Omental fat pad (tissue), 4 donors: ENCODE data around the gene MCCC1. TPM values are rescaled to one million over a fixed set of nuclear protein-coding genes. Genes with fewer than 3 reads are reported as not detected.

Experiments
- ATAC-seq: fragments of 150-250 bp; one replicate; pipeline ENCODE4 v1.9.1; 2016; ENCODE audit warnings: mild to moderate bottlenecking, moderate library complexity; ENCODE audit not compliant: low FRiP score
- DNase-seq: peaks from one replicate; pipeline ENCODE4 v3.0.0-alpha.2; 2019; ENCODE audit warnings: low spot score
- total RNA-seq, 4 donors: library from RNA; depleted of rRNA; stranded (reverse); fragments of >200 nt; gene quantifications; one replicate each; pipeline ENCODE4 v1.1.0, GENCODE V29; 2016
- TF ChIP-seq, protein P1 (sequence below), 3 donors: fragments of 450-650 bp; IDR thresholded peaks; one replicate each; pipeline ENCODE4 v1.5.1; 2016 to 2017; ENCODE audit warnings: antibody characterized with exemption in 3 of 3, mild to moderate bottlenecking in 3 of 3, moderate library complexity in 2 of 3

MCCC1 gene
- total RNA-seq, 4 donors from 2014 or later = 37.5 to 68.2 (median 49.3) TPM

DNA sequence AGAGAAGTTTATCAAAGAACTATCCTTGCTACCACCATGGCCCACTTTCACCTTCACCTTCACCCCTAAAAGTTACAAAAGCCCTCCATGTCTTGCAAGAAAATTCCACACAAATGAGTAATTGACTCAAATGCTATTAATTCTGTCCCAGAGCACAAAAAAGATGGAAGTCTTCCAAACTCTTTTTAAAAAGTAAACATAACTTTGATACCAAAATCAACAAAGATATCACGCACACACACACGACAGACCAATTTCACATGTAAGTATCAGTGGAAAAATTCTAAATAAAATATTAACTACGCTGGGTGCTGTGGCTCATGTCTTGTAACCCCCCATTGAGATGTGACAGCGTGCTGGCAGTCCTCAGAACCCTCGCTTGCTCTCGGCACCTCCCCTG is 1.1 kb upstream of the MCCC1 start:
- TF ChIP-seq, protein P1, sequence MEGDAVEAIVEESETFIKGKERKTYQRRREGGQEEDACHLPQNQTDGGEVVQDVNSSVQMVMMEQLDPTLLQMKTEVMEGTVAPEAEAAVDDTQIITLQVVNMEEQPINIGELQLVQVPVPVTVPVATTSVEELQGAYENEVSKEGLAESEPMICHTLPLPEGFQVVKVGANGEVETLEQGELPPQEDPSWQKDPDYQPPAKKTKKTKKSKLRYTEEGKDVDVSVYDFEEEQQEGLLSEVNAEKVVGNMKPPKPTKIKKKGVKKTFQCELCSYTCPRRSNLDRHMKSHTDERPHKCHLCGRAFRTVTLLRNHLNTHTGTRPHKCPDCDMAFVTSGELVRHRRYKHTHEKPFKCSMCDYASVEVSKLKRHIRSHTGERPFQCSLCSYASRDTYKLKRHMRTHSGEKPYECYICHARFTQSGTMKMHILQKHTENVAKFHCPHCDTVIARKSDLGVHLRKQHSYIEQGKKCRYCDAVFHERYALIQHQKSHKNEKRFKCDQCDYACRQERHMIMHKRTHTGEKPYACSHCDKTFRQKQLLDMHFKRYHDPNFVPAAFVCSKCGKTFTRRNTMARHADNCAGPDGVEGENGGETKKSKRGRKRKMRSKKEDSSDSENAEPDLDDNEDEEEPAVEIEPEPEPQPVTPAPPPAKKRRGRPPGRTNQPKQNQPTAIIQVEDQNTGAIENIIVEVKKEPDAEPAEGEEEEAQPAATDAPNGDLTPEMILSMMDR (IDR thresholded peaks at IDR 0.05) = no peak
- ATAC-seq (no peak), DNase-seq (no peak)

DNA sequence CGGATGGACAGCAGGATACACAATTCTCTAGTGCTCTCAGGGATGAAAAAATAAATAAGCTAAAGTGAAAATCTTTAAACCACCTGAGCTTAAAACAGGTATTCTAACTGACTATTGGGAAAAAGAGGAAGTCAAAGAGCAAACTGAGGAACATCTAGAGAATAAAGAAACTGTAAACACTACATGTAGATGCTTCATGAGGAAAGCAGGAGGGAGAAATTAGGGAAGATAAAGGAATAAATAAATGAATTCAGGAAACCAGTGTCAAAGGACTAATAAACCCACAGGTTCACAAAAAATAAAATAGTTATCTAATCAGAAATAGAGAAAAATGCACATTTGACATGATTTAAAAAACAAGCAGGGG is 525 bp upstream of the MCCC1 start:
- TF ChIP-seq, protein P1 (IDR thresholded peaks at IDR 0.05) = no peak
- ATAC-seq = no peak
- DNase-seq = no peak

DNA sequence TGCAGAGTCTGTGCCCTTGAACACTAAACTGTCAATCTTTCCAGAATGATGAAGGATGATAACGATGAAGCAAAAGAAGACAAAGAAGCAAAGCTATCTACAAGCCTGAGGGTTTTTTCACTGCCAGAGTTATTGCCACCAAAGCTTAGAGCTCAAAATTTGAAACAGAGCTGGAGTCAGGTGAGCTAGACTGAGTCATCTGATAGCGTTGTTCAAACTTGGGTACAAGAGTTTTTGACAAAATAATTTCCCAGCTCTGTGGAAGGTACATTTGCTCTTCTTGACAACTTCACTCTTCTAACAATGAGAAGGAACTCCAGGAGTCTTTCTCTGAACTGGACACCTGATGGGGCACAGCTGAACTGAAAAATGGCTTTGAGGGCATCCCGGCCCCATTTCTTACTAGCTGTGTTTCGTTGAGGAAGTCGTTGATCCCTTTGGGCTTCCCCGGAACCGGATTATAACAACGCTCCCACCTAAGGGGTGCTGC is 715 bp downstream of the MCCC1 start:
- no peak for ATAC-seq
- TF ChIP-seq, protein P1 (IDR thresholded peaks at IDR 0.05) = no peak
- DNase-seq = no peak

DNA sequence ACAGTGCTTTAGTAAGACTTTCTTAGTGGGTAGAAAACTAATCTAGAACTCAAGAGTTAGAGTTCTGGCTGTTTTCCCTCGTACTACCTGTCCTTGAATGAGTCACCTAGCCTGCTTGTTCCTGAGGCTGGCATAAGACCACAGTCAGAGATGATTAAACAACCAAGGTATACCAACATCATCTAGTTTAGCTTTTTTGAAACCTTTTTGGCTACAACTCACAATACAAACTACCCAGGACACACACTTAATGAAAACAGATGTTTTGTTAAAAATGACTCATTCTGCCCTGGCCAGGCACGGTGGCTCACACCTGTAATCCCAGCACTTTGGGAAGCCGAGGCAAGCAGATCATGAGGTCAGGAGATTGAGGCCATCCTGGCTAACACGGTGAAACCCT is 4.6 kb downstream of the MCCC1 start:
- ATAC-seq (no peak), DNase-seq (no peak)
- TF ChIP-seq, protein P1 (IDR thresholded peaks at IDR 0.05) = no peak

DNA sequence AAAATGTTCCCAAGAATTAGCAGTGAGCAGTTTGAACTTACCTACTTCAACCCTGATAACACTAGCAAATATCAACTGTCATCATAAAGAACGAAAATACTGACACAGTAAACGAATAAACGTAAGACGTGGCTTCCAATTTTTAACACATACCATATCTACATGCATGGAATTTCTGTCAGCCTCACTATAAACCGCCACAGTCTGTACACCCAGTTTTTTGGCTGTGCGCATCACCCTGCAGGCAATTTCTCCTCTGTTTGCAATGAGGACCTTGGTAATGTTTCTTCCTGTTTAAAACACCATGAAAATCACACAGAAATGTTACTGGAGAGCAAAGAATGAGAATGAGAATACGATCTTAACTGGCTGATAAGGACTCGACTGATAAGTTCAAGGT is 7.0 kb downstream of the MCCC1 start:
- no peak for ATAC-seq
- TF ChIP-seq, protein P1 (IDR thresholded peaks at IDR 0.05) = no peak
- DNase-seq = no peak

DNA sequence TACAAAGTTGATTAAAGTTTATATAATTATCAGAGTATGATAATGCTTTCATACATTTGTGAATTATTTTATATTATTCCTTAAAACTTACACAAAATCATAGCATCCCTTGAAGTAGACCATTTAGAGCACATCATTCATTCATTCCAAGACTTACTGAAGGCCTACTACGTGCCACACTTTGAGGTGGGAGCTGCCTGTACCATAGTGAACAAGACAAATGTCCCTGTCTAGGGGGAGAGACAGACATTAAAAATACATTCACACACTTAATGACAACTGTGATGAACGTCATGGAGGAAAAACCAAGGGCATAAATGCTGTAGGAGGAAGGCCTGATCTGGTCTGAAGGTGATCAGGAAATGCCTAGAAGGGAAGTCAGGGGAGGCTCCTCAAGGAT is 12.1 kb downstream of the MCCC1 start:
- DNase-seq = no peak

More for the DNA sequence above, 12.1 kb downstream of the MCCC1 start:
- TF ChIP-seq, protein P1 (IDR thresholded peaks at IDR 0.05) = no peak
- no peak for ATAC-seq
